Breast epithelium (tissue), 3 donors: ENCODE results near the gene METTL6.

Experiments
- POLR2AphosphoS5 ChIP-seq, 3 donors: sonication (generic); formaldehyde crosslinking; IDR thresholded peaks; one replicate each; pipeline ENCODE4 v1.6.1; 2017; ENCODE audit warnings: antibody characterized with exemption in 3 of 3
- TF ChIP-seq, protein P1 (sequence below), 3 donors: fragments of 450-650 bp; IDR thresholded peaks; one replicate each; pipeline ENCODE4 v1.5.1; 2016 to 2017; ENCODE audit warnings: antibody characterized with exemption in 3 of 3, mild to moderate bottlenecking in 3 of 3, moderate library complexity in 3 of 3

- TF ChIP-seq POLR2AphosphoS5 (IDR thresholded peaks at IDR 0.05) = no peak
- TF ChIP-seq, protein P1, sequence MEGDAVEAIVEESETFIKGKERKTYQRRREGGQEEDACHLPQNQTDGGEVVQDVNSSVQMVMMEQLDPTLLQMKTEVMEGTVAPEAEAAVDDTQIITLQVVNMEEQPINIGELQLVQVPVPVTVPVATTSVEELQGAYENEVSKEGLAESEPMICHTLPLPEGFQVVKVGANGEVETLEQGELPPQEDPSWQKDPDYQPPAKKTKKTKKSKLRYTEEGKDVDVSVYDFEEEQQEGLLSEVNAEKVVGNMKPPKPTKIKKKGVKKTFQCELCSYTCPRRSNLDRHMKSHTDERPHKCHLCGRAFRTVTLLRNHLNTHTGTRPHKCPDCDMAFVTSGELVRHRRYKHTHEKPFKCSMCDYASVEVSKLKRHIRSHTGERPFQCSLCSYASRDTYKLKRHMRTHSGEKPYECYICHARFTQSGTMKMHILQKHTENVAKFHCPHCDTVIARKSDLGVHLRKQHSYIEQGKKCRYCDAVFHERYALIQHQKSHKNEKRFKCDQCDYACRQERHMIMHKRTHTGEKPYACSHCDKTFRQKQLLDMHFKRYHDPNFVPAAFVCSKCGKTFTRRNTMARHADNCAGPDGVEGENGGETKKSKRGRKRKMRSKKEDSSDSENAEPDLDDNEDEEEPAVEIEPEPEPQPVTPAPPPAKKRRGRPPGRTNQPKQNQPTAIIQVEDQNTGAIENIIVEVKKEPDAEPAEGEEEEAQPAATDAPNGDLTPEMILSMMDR (IDR thresholded peaks at IDR 0.05) = no peak
Observed at GRCh38 chr3:15471861-15472260, 44.5 kb upstream of the METTL6 start.
